ENCODE data around the gene IRF1.

DNA sequence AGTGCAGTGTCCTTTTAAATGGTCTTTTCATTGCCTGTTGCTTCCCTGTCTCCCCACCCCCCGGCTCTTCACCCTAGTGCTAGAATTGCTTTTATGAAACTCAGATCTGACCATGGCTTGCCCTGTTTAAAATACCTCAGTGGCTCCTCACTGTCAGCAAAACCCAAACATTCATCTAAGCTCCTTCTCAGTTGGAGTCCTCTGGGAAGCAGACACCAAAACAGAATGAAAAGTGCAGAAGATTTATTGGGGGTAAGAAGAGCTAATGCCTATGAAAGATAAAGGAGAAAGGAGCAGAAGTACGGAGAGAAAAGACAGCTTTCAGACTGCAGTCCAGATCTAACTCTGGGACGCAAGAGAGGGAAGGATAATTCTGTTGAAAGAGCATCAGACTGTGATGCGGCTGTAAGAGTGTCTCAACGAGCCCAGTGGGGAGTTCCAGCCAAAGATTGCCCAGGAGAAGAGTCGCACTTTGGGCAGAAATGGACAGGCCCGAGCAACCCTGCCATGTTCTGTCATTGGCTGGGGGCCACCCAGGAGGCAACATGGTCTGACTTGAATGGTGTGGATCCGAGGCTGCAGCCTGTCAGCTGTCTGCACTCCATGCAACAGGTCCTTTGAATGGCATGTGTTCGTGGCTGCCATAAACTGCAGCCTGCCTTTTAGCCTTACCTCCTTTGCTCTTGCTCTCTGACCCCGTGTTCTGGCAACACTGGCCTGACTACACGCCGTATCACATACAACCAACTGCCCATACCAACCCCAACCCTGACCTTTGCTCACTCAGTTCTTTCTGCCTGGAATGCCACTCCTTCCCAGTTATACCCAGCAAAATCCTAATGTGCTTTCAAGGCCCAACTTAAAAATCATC lies 55.9 kb downstream of the IRF1 start:
- TF ChIP-seq, protein P1, sequence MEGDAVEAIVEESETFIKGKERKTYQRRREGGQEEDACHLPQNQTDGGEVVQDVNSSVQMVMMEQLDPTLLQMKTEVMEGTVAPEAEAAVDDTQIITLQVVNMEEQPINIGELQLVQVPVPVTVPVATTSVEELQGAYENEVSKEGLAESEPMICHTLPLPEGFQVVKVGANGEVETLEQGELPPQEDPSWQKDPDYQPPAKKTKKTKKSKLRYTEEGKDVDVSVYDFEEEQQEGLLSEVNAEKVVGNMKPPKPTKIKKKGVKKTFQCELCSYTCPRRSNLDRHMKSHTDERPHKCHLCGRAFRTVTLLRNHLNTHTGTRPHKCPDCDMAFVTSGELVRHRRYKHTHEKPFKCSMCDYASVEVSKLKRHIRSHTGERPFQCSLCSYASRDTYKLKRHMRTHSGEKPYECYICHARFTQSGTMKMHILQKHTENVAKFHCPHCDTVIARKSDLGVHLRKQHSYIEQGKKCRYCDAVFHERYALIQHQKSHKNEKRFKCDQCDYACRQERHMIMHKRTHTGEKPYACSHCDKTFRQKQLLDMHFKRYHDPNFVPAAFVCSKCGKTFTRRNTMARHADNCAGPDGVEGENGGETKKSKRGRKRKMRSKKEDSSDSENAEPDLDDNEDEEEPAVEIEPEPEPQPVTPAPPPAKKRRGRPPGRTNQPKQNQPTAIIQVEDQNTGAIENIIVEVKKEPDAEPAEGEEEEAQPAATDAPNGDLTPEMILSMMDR (IDR thresholded peaks at IDR 0.05): no peak
- TF ChIP-seq POLR2A (IDR thresholded peaks at IDR 0.05): no peak

Measured in thyroid gland (tissue), 4 donors.